Measurements from ENCODE around the gene RBM39. TPM values are rescaled to one million over a fixed set of nuclear protein-coding genes. Genes with fewer than 3 reads are reported as not detected.
"Not testable (repeated sequence)": the region's sequence is repeated elsewhere in the genome, so short reads cannot be mapped to it uniquely, and the experiment has no call there.

Gene RBM39
- total and polyA plus RNA-seq, 2 of the 8 experiments (the other 6 are each of a cell fraction or from before 2014, with no cell fraction given): 78.0 to 219 TPM

DNA sequence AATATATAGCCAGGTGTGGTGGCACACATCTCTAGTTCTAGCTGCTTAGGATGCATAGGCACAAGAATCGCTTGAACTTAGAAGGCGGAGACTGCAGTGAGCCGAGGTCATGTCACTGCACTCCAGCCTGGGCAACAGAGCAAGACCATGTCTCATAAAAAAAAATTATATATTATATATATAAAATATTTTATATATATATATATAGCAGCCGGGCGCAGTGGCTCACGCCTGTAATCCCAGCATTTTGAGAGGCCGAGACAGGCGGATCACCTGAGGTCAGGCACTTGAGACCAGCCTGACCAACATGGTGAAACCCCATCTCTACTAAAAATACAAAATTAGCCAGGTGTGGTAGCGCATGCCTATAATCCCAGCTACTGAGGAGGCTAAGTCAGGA lies 56.7 kb downstream of the RBM39 start:
- peaks cover 0 to 22% (median 6%) of the 10 kb centered on the region in 4 experiments; a peak in 3 of 8 replicates for H3K36me3 ChIP-seq (ENCODE audit: control insufficient read depth in 2 of 4, insufficient read depth in 4 of 4, low read length in 3 of 4)
- not testable (repeated sequence) for H3K4ac ChIP-seq (replicated peaks; ENCODE audit: insufficient read length, low read depth, low read length); H3K23me2 ChIP-seq (ENCODE audit: low read depth, low read length); H2AK5ac ChIP-seq (ENCODE audit: low read depth, low read length); H2BK15ac ChIP-seq (ENCODE audit: low read length); H3K18ac ChIP-seq (ENCODE audit: extremely low read depth, low read length); H4K5ac ChIP-seq (ENCODE audit: insufficient read length, low read depth, low read length); H2BK12ac ChIP-seq (ENCODE audit: low read depth, low read length); FAIRE-seq; H4K91ac ChIP-seq (replicated peaks; ENCODE audit: insufficient read length, low read length); H3K9me3 ChIP-seq (ENCODE audit: insufficient read depth in 2 of 2, low read depth in 1 of 2, low read length in 1 of 2); H2BK5ac ChIP-seq (ENCODE audit: low read depth, low read length); H3K27me3 ChIP-seq (replicated peaks in 1 of 4; ENCODE audit: control insufficient read depth in 3 of 4, extremely low read depth in 1 of 4, insufficient read depth in 3 of 4, low read length in 3 of 4); H2AFZ ChIP-seq (ENCODE audit: low read length); H3K9ac ChIP-seq (replicated peaks in 1 of 4; ENCODE audit: extremely low read depth in 1 of 4, low read depth in 3 of 4, low read length in 3 of 4); H3K23ac ChIP-seq (ENCODE audit: insufficient read length); H3K14ac ChIP-seq (ENCODE audit: insufficient read length); H2BK20ac ChIP-seq (ENCODE audit: low read length); H3K79me2 ChIP-seq (ENCODE audit: control insufficient read depth in 1 of 2, insufficient read depth in 2 of 2, low read length in 2 of 2); H4K8ac ChIP-seq (ENCODE audit: extremely low read depth, insufficient read depth, low read length); DNase-seq (ENCODE audit: low read depth in 1 of 2, low spot score in 2 of 2); H3K56ac ChIP-seq (replicated peaks; ENCODE audit: insufficient read length, low read depth, low read length); H3K4me2 ChIP-seq (ENCODE audit: insufficient read depth in 1 of 2, low read depth in 2 of 2, low read length in 2 of 2); H4K20me1 ChIP-seq (replicated peaks in 1 of 2; ENCODE audit: control insufficient read depth in 1 of 2, insufficient read depth in 2 of 2, low read length in 2 of 2); H2BK120ac ChIP-seq (replicated peaks; ENCODE audit: low read depth, low read length); H3K4me1 ChIP-seq (replicated peaks in 1 of 4; ENCODE audit: control insufficient read depth in 3 of 4, insufficient read depth in 4 of 4, low read length in 3 of 4); H3K4me3 ChIP-seq (ENCODE audit: extremely low read depth in 1 of 4, insufficient read depth in 2 of 4, low read depth in 3 of 4, low read length in 4 of 4); H3K27ac ChIP-seq (ENCODE audit: low read depth, low read length); H3K79me1 ChIP-seq (ENCODE audit: low read depth, low read length)
- 100% methylated on average over 9 of the region's 9 CpGs; no CpG with 5 or more reads in 1 of the 2 experiments for WGBS, 2 experiments (ENCODE audit: extremely low coverage in 1 of 2, insufficient coverage in 1 of 2, insufficient read length in 1 of 2, insufficient replicate concordance in 2 of 2, low coverage in 1 of 2, low lambda C conversion rate in 2 of 2, missing lambda C conversion rate in 1 of 2)
- POLR2A ChIA-PET (ENCODE audit: partially characterized antibody): interaction anchor here (0.8 to 2.4 kb wide), 4 partner anchors 14 to 57 kb away, joined by 3 to 9 read pairs (median 4); no protein-coding TSS in a partner anchor
- CTCF ChIA-PET (ENCODE audit: partially characterized antibody): interaction anchor here (1.1 to 1.4 kb wide), 3 partner anchors 9 to 121 kb away, joined by 3 to 5 read pairs (median 5); no protein-coding TSS in a partner anchor
